Heart left ventricle (tissue), 16 donors: ENCODE results near the gene GAL3ST2. TPM values are rescaled to one million over a fixed set of nuclear protein-coding genes. Genes with fewer than 3 reads are reported as not detected.
"Not testable (repeated sequence)": the region's sequence is repeated elsewhere in the genome, so short reads cannot be mapped to it uniquely, and the experiment has no call there.

Source experiments
- ATAC-seq, 4 donors: fragments of 200-7000 bp; cut with Tn5 transposase; one replicate each; pipeline ENCODE4 v1.9.1; 2020 to 2022; ENCODE audit warnings: moderate library complexity in 4 of 4, mild to moderate bottlenecking in 3 of 4, moderate number of reproducible peaks in 1 of 4
- DNase-seq, 5 donors: peaks; one replicate each; pipeline ENCODE4 v3.0.0-alpha.2; 2020
- H3K27ac ChIP-seq, 12 donors: fragments of 200-600 bp; sonication (generic) in 4 of 12; one replicate each; pipeline versions ENCODE4 v1.5.0 to v1.8.0; 2016 to 2022; ENCODE audit warnings: mild to moderate bottlenecking in 2 of 12
- H3K27me3 ChIP-seq, 9 donors: fragments of 200-600 bp; sonication (generic) in 2 of 9; one replicate each; pipeline versions ENCODE4 v1.5.1 to v1.8.0; 2016 to 2022; ENCODE audit warnings: mild to moderate bottlenecking in 3 of 9
- H3K36me3 ChIP-seq, 9 donors: fragments of 200-600 bp; sonication (generic) in 2 of 9; one replicate each; pipeline versions ENCODE4 v1.5.0 to v1.8.0; 2018 to 2022; ENCODE audit warnings: mild to moderate bottlenecking in 2 of 9
- H3K4me1 ChIP-seq, 12 donors: fragments of 200-600 bp; sonication (generic) in 4 of 12; one replicate each; pipeline versions ENCODE4 v1.5.0 to v1.8.0; 2016 to 2022; ENCODE audit warnings: mild to moderate bottlenecking in 3 of 12
- H3K4me3 ChIP-seq, 12 donors: fragments of 200-600 bp; sonication (generic) in 4 of 12; one replicate each; pipeline versions ENCODE4 v1.5.0 to v1.8.0; 2017 to 2022; ENCODE audit warnings: mild to moderate bottlenecking in 9 of 12, moderate library complexity in 4 of 12
- H3K9me3 ChIP-seq, 12 donors: fragments of 200-600 bp; sonication (generic) in 4 of 12; one replicate each; pipeline versions ENCODE4 v1.5.0 to v1.8.0; 2016 to 2022; ENCODE audit warnings: mild to moderate bottlenecking in 1 of 12
- POLR2A ChIP-seq, 2 donors: fragments of 450-650 bp; IDR thresholded peaks; one replicate each; pipeline ENCODE4 v1.6.1; 2017; ENCODE audit warnings: antibody characterized with exemption in 2 of 2, mild to moderate bottlenecking in 2 of 2, moderate library complexity in 2 of 2
- WGBS, 4 donors: extraction: QIAGEN DNeasy Blood & Tissue Kit in 2 of 4; methylation state at CpG; one replicate each; pipeline versions ENCODE4 v1.1.5 to v1.1.7; 2013 to 2018; 5-methylcytosine and 5-hydroxymethylcytosine counted together
- intact Hi-C, 10 donors: fragments of 100-400 bp; cut with DNase I; formaldehyde crosslinking; loops; one replicate each; pipeline versions ENCODE4 v1.11.1 to v1.14.2; 2022
- polyA plus RNA-seq, 2 donors: library from polyadenylated mRNA; stranded (reverse); fragments of 200-250 nt; gene quantifications; one replicate each; pipeline ENCODE4 v1.2.3, GENCODE V29; 2013
- total RNA-seq, 9 donors: library from RNA; depleted of rRNA in 2 of 9; stranded (reverse); fragments of >200 nt in 2 of 9; fragmentation: NEBNext Ultra II Directional in 3 of 9; extraction: Animal tissue kit (Norgen Biotek cat#: 25700) in 3 of 9; gene quantifications; one replicate each; pipeline versions ENCODE4 v1.1.0 to v1.2.4, GENCODE V29; 2016 to 2023
- TF ChIP-seq, protein P1 (sequence below), 12 donors: fragments of 200-600 bp; sonication (generic) in 4 of 12; IDR thresholded peaks; one replicate each; pipeline versions ENCODE4 v1.5.0 to v1.8.0; 2018 to 2022; ENCODE audit warnings: antibody characterized with exemption in 12 of 12, mild to moderate bottlenecking in 5 of 12
- donor health status: ischemic (EF 13 %, LVEDD 7.1; RV severe dilation, severe dysfunction).
- donor health status: healthy with polysubstance abuse.
- donor health status: DM: no; HTN: yes; CAD: no.
- donor health status: DM: no; HTN: no; CAD: no.
- donor health status: ischemic (EF 25% LVEDD 6.9; RV normal size, moderate dysfunction).
- donor health status: ischemic (EF 25% LVEDD 5.7; RV mildly dilated, moderate dysfunction).
- donor health status: healthy.
- donor health status: DM: yes; HTN: yes; CAD: no.
- donor health status: ischemic (EF 35%, LVEDD 5.7; RV mildly dilated, moderate dysfunction).
- donor health status: nonischemic (EF 11% LVEDD 7.7; RV severe dilation, severe dysfunction).
- donor health status: DM: yes; HTN: yes; CAD: no.
- donor health status: PGD.
- donor health status: ischemic (EF 29% LVEDD 5.4; RV normal size, mild dysfunction).
- donor health status: nonischemic (EF 23%, LVEDD 6.1; RV moderate dilation, normal function).

The GAL3ST2 gene
- total and polyA plus RNA-seq, 11 donors, result 0.21 to 1.7 TPM; not detected in 9

DNA sequence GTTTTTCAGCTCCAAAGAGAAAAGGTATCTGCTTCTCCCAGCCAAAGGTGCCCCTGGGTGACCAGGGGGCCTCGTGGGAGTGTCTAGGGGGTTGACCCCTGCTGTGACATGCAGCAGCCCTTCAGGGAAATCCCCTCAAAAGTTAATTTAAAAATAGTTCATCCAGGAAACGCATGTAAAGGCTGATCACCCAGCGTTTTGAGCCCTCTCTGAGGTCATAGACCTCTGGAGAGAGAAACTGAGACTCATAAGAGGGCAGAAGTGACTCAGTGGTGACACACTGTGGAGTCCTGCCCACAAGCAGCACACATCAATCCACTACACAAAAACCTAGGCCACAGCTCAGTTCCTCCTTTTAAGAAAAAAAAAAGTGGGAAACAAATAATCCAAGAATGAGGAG, 11.9 kb downstream of the GAL3ST2 start:
- intact Hi-C loops, result no loop called here
- Histone ChIP-seq H3K4me1 (peaks cover 0 to 5% (median 0%) of the 10 kb centered on the region in 12 donors), H3K27ac (no peak overlapping the region), H3K4me3 (no peak overlapping the region), H3K9me3 (no peaks in the 10 kb centered on the region), H3K36me3 (no peaks in the 10 kb centered on the region), H3K27me3 (no peaks in the 10 kb centered on the region)
- DNase-seq (no peak), ATAC-seq (no peak)
- WGBS, 4 donors, result 34 to 43% (median 40%) methylated on average over 3 of the region's 3 CpGs
- no peak for TF ChIP-seq POLR2A (IDR thresholded peaks at IDR 0.05)
- TF ChIP-seq, protein P1, sequence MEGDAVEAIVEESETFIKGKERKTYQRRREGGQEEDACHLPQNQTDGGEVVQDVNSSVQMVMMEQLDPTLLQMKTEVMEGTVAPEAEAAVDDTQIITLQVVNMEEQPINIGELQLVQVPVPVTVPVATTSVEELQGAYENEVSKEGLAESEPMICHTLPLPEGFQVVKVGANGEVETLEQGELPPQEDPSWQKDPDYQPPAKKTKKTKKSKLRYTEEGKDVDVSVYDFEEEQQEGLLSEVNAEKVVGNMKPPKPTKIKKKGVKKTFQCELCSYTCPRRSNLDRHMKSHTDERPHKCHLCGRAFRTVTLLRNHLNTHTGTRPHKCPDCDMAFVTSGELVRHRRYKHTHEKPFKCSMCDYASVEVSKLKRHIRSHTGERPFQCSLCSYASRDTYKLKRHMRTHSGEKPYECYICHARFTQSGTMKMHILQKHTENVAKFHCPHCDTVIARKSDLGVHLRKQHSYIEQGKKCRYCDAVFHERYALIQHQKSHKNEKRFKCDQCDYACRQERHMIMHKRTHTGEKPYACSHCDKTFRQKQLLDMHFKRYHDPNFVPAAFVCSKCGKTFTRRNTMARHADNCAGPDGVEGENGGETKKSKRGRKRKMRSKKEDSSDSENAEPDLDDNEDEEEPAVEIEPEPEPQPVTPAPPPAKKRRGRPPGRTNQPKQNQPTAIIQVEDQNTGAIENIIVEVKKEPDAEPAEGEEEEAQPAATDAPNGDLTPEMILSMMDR (IDR thresholded peaks at IDR 0.05), result no peak

- H3K9me3 ChIP-seq, intact Hi-C loops, H3K27ac ChIP-seq, DNase-seq, H3K4me1 ChIP-seq, H3K36me3 ChIP-seq, H3K27me3 ChIP-seq, ATAC-seq, H3K4me3 ChIP-seq: not testable (repeated sequence)
- WGBS, 4 donors, result 34 to 47% (median 44%) methylated on average over 3 of the region's 3 CpGs
These were observed 14.8 kb downstream of the GAL3ST2 start for GRCh38 chr2:241791385-241791784.

GRCh38 chr2:241793385-241793784, 16.8 kb downstream of the GAL3ST2 start:
- intact Hi-C loops, result no loop called here
- ATAC-seq (no peak), DNase-seq (no peak)
- Histone ChIP-seq H3K27me3 (no peaks in the 10 kb centered on the region), H3K27ac (no peak overlapping the region), H3K36me3 (no peaks in the 10 kb centered on the region), H3K4me1 (peaks cover 0 to 5% (median 0%) of the 10 kb centered on the region in 12 donors), H3K9me3 (no peaks in the 10 kb centered on the region), H3K4me3 (no peak overlapping the region)
- TF ChIP-seq, protein P1 (IDR thresholded peaks at IDR 0.05), result no peak
- 94 to 97% (median 96%) methylated on average over 5 of the region's 5 CpGs for WGBS, 4 donors

- ATAC-seq (no peak), DNase-seq (no peak)
- H3K27ac ChIP-seq, result no peak overlapping the region
- peaks cover 0 to 5% (median 0%) of the 10 kb centered on the region in 12 donors for H3K4me1 ChIP-seq
- intact Hi-C loops, result no loop called here
- TF ChIP-seq, protein P1 (IDR thresholded peaks at IDR 0.05), result no peak
- TF ChIP-seq POLR2A (IDR thresholded peaks at IDR 0.05), result no peak
- H3K27me3 ChIP-seq, result no peaks in the 10 kb centered on the region
- H3K4me3 ChIP-seq, result no peak overlapping the region
- H3K36me3 ChIP-seq, result no peaks in the 10 kb centered on the region
- H3K9me3 ChIP-seq, result no peaks in the 10 kb centered on the region
- WGBS, 4 donors, result 84 to 89% (median 85%) methylated on average over 10 of the region's 10 CpGs
These were observed 17.7 kb downstream of the GAL3ST2 start for GRCh38 chr2:241794250-241794823.
